ENCODE results near the gene ADGRF5. TPM values are rescaled to one million over a fixed set of nuclear protein-coding genes. Genes with fewer than 3 reads are reported as not detected.

The ADGRF5 gene
- total and polyA plus RNA-seq, 7 donors: 1.2 to 15.0 (median 7.3) TPM

DNA sequence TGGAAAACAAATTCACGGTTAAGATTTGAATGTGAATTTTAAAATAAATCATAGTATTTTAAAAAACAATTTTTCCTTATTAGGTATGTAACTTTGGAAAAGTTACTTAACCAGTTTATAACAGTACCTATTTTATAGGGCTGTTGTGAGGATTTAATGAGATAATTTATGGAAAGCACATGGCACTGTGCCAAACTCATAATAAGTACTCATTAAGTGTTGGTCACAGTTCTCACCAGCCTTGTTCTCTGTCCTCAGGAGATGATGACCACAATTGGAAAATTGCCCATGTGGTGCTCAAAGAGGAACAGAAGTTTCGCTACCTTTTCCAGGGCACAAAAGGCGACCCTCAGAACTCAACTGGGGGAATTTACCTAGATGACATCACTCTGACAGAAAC is 88.9 kb downstream of the ADGRF5 start:
- H3K4me3 ChIP-seq: no peak overlapping the region
- WGBS, 2 donors: 89% methylated on average over 3 of the region's 3 CpGs

GRCh38 chr6:46828939-46829338 is 92.8 kb downstream of the ADGRF5 start:
- Histone ChIP-seq H3K4me3 (no peak overlapping the region), H3K36me3 (no peaks in the 10 kb centered on the region), H3K9me3 (no peaks in the 10 kb centered on the region), H3K27me3 (no peaks in the 10 kb centered on the region), H3K4me1 (no peaks in the 10 kb centered on the region), H3K27ac (no peak overlapping the region)
- TF ChIP-seq EP300 (IDR thresholded peaks at IDR 0.05) (no peak), POLR2AphosphoS5 (IDR thresholded peaks at IDR 0.05) (no peak), POLR2A (IDR thresholded peaks at IDR 0.05) (no peak)
- TF ChIP-seq, protein P1, sequence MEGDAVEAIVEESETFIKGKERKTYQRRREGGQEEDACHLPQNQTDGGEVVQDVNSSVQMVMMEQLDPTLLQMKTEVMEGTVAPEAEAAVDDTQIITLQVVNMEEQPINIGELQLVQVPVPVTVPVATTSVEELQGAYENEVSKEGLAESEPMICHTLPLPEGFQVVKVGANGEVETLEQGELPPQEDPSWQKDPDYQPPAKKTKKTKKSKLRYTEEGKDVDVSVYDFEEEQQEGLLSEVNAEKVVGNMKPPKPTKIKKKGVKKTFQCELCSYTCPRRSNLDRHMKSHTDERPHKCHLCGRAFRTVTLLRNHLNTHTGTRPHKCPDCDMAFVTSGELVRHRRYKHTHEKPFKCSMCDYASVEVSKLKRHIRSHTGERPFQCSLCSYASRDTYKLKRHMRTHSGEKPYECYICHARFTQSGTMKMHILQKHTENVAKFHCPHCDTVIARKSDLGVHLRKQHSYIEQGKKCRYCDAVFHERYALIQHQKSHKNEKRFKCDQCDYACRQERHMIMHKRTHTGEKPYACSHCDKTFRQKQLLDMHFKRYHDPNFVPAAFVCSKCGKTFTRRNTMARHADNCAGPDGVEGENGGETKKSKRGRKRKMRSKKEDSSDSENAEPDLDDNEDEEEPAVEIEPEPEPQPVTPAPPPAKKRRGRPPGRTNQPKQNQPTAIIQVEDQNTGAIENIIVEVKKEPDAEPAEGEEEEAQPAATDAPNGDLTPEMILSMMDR (IDR thresholded peaks at IDR 0.05): no peak
- intact Hi-C loops (cut with DNase I): no loop called here
- WGBS, 2 donors: 82 to 90% methylated on average over 2 of the region's 2 CpGs
- no peak for DNase-seq

More for the DNA sequence above, 88.9 kb downstream of the ADGRF5 start:
- TF ChIP-seq POLR2AphosphoS5 (IDR thresholded peaks at IDR 0.05): no peak
- TF ChIP-seq, protein P1 (IDR thresholded peaks at IDR 0.05): no peak
- TF ChIP-seq EP300 (IDR thresholded peaks at IDR 0.05): no peak
- TF ChIP-seq POLR2A (IDR thresholded peaks at IDR 0.05): no peak
- no peaks in the 10 kb centered on the region for H3K36me3 ChIP-seq
- no peak for DNase-seq
- no peak overlapping the region for H3K27ac ChIP-seq
- no peaks in the 10 kb centered on the region for H3K27me3 ChIP-seq
- intact Hi-C loops (cut with DNase I): no loop called here
- peaks cover 0 to 15% (median 4%) of the 10 kb centered on the region in 4 donors for H3K4me1 ChIP-seq
- H3K9me3 ChIP-seq: no peaks in the 10 kb centered on the region

GRCh38 chr6:46821458-46821881 is 100.3 kb downstream of the ADGRF5 start:
- DNase-seq: no peak
- Histone ChIP-seq H3K36me3 (no peaks in the 10 kb centered on the region), H3K4me1 (no peaks in the 10 kb centered on the region), H3K4me3 (no peak overlapping the region), H3K27ac (no peak overlapping the region), H3K9me3 (no peaks in the 10 kb centered on the region), H3K27me3 (no peaks in the 10 kb centered on the region)
- intact Hi-C loops (cut with DNase I): no loop called here
- no peak for TF ChIP-seq POLR2AphosphoS5 (IDR thresholded peaks at IDR 0.05)
- no peak for TF ChIP-seq EP300 (IDR thresholded peaks at IDR 0.05)
- TF ChIP-seq POLR2A (IDR thresholded peaks at IDR 0.05): no peak
- TF ChIP-seq, protein P1 (IDR thresholded peaks at IDR 0.05): no peak
- 24 to 70% methylated on average over 4 of the region's 4 CpGs for WGBS, 2 donors

DNA sequence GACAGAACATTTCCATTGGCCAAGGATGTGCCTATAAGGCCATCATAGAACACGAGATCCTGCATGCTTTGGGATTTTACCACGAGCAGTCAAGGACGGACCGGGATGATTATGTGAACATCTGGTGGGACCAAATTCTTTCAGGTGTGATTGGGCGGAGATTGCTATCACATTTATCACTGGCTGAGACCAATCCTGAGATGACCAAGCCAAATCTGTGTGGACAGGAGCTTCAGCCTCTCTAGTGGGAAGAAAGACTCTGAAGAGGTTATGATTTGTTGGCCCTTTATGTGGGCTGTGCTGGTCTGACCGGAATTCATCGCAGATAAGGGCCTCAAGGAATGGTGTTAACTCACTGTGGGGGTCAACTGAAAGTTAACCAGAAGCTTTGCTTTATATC is 102.2 kb downstream of the ADGRF5 start:
- Histone ChIP-seq H3K4me3 (no peak overlapping the region), H3K36me3 (no peaks in the 10 kb centered on the region), H3K27me3 (no peaks in the 10 kb centered on the region), H3K9me3 (no peaks in the 10 kb centered on the region), H3K4me1 (no peaks in the 10 kb centered on the region), H3K27ac (no peak overlapping the region)
- intact Hi-C loops (cut with DNase I): no loop called here
- WGBS, 2 donors: 93 to 95% methylated on average over 7 of the region's 7 CpGs
- TF ChIP-seq EP300 (IDR thresholded peaks at IDR 0.05) (no peak), POLR2A (IDR thresholded peaks at IDR 0.05) (no peak), POLR2AphosphoS5 (IDR thresholded peaks at IDR 0.05) (no peak)
- TF ChIP-seq, protein P1 (IDR thresholded peaks at IDR 0.05): no peak
- DNase-seq: no peak

GRCh38 chr6:46816626-46817025 is 105.1 kb downstream of the ADGRF5 start:
- Histone ChIP-seq H3K4me1 (no peaks in the 10 kb centered on the region), H3K36me3 (no peaks in the 10 kb centered on the region), H3K27ac (no peak overlapping the region), H3K27me3 (no peaks in the 10 kb centered on the region), H3K9me3 (peaks cover 0 to 4% (median 0%) of the 10 kb centered on the region in 4 donors), H3K4me3 (no peak overlapping the region)
- 95 to 97% methylated on average over 1 of the region's 1 CpG for WGBS, 2 donors
- TF ChIP-seq POLR2A (IDR thresholded peaks at IDR 0.05) (no peak), EP300 (IDR thresholded peaks at IDR 0.05) (no peak), POLR2AphosphoS5 (IDR thresholded peaks at IDR 0.05) (no peak)
- TF ChIP-seq, protein P1 (IDR thresholded peaks at IDR 0.05): no peak
- intact Hi-C loops (cut with DNase I): no loop called here
- DNase-seq: no peak

Measured in sigmoid colon (tissue), 7 donors.